ENCODE data around the gene GALNTL6. TPM values are rescaled to one million over a fixed set of nuclear protein-coding genes. Genes with fewer than 3 reads are reported as not detected.

Gene GALNTL6
- total RNA-seq, 1 experiment from 2014 or later, result not detected

- Mint-ChIP-seq H3K36me3 (ENCODE audit: insufficient read depth in 1 of 3, low read depth in 3 of 3) (no peaks in the 10 kb centered on the region), H3K9me3 (no peaks in the 10 kb centered on the region), H3K4me1 (peaks cover 5 to 8% of the 10 kb centered on the region in 2 experiments), H3K27ac (peak overlapping the region in 2 of 3 experiments; percentile 2 to 3; a peak in 1 of 7 replicates), H3K27me3 (ENCODE audit: low read depth) (no peaks in the 10 kb centered on the region; the same call in 1 of the 2 replicates), H3K4me3 (no peak overlapping the region)
- no peak overlapping the region for H2BK12ac ChIP-seq (ENCODE audit: insufficient read length, low read depth, low read length)
- no peaks in the 10 kb centered on the region for H3K23me2 ChIP-seq (ENCODE audit: insufficient read length, low read depth, low read length, poor library complexity, severe bottlenecking)
- H3T11ph ChIP-seq (ENCODE audit: low read length), result no peak overlapping the region
- H3K56ac ChIP-seq (ENCODE audit: insufficient read length, low read depth, low read length), result no peak overlapping the region
- no peak overlapping the region for H2AFZ ChIP-seq (ENCODE audit: low read length)
- no peak overlapping the region for H2BK15ac ChIP-seq (ENCODE audit: low read depth, low read length)
- H3K14ac ChIP-seq (ENCODE audit: insufficient read depth, low read length), result no peak overlapping the region
- no peak overlapping the region for H3K4ac ChIP-seq (ENCODE audit: low read depth, low read length)
- H2BK120ac ChIP-seq (ENCODE audit: low read depth, low read length, poor library complexity, severe bottlenecking), result no peak overlapping the region
- WGBS (ENCODE audit: extremely low coverage, insufficient read length, low lambda C conversion rate), result no CpG with 5 or more reads among the region's 7 CpGs
- TF ChIP-seq CTCF (conservative IDR thresholded peaks at IDR 0.05), result no peak
- H3K4me1 ChIP-seq (ENCODE audit: insufficient read depth, low read length), result no peaks in the 10 kb centered on the region; the same call in 1 of the 2 replicates
- no peak for DNase-seq
- no peak overlapping the region for H4K8ac ChIP-seq (replicated peaks; ENCODE audit: insufficient read length, low read depth, low read length)
- H3K23ac ChIP-seq (ENCODE audit: insufficient read length, low read depth, low read length), result no peak overlapping the region
- no peak overlapping the region for H3K27ac ChIP-seq (ENCODE audit: insufficient read length, low read depth, low read length)
- H4K5ac ChIP-seq (ENCODE audit: insufficient read length, low read depth, low read length), result no peak overlapping the region
- H3K79me1 ChIP-seq (ENCODE audit: insufficient read depth, low read depth, low read length, poor library complexity, severe bottlenecking), result no peaks in the 10 kb centered on the region
- no peak overlapping the region for H3K4me2 ChIP-seq (ENCODE audit: insufficient read depth, insufficient read length, low read length)
- H3K9ac ChIP-seq (ENCODE audit: extremely low read depth, insufficient read length, low read length), result no peak overlapping the region
- no peak overlapping the region for H2BK20ac ChIP-seq (ENCODE audit: low read depth, low read length, poor library complexity, severe bottlenecking)
- no peaks in the 10 kb centered on the region for H3K79me2 ChIP-seq (ENCODE audit: insufficient read depth, low read length)
- no peak overlapping the region for H3K18ac ChIP-seq (ENCODE audit: insufficient read length, low read depth, low read length)
- H2AK5ac ChIP-seq (ENCODE audit: insufficient read length, low read length), result no peak overlapping the region
- H3K27me3 ChIP-seq (ENCODE audit: insufficient read depth, low read length), result no peaks in the 10 kb centered on the region
- no peaks in the 10 kb centered on the region for H3K9me3 ChIP-seq (ENCODE audit: control insufficient read depth, low read depth, low read length)
- H4K91ac ChIP-seq (ENCODE audit: insufficient read length, low read depth, low read length), result no peak overlapping the region
- H2BK5ac ChIP-seq (ENCODE audit: insufficient read length, low read length), result no peak overlapping the region
- no peaks in the 10 kb centered on the region for H4K20me1 ChIP-seq (ENCODE audit: control insufficient read depth, insufficient read depth, insufficient read length)
Measured at GRCh38 chr4:172998527-172999469, 1185.6 kb downstream of the GALNTL6 start.
